MM.1S (cell line): ENCODE results near the gene SGCG.

Experiments used
- DNase-seq: peaks from one replicate; pipeline ENCODE4 v3.0.0-alpha.2; 2015
- H2AFZ ChIP-seq: fragments of 300-600 bp; sonication (generic); 2 replicates; pipeline ENCODE4 v1.6.0; 2016; ENCODE audit warnings: antibody characterized with exemption, low read length
- H3F3A ChIP-seq: fragments of 300-600 bp; sonication (generic); 2 replicates; pipeline ENCODE4 v1.6.1; 2016; ENCODE audit warnings: mild to moderate bottlenecking, antibody characterized with exemption, low read length, moderate library complexity, mixed read lengths; ENCODE audit not compliant: insufficient read depth
- H3K27ac ChIP-seq: fragments of 300-600 bp; sonication (generic); 2 replicates; pipeline ENCODE4 v1.5.1; 2016; ENCODE audit warnings: mild to moderate bottlenecking, low read length
- H3K27me3 ChIP-seq: fragments of 300-600 bp; sonication (generic); replicated peaks from 2 replicates; pipeline ENCODE4 v1.6.0; 2016; ENCODE audit warnings: low read length; ENCODE audit not compliant: insufficient read depth
- H3K36me3 ChIP-seq: fragments of 300-600 bp; sonication (generic); replicated peaks from 2 replicates; pipeline ENCODE4 v1.6.1; 2016; ENCODE audit warnings: mild to moderate bottlenecking, low read length, mixed read lengths; ENCODE audit not compliant: insufficient read depth
- H3K4me1 ChIP-seq: fragments of 300-600 bp; sonication (generic); 2 replicates; pipeline ENCODE4 v1.6.1; 2016; ENCODE audit warnings: low read length, mixed read lengths
- H3K4me2 ChIP-seq: fragments of 300-600 bp; sonication (generic); 2 replicates; pipeline ENCODE4 v1.6.0; 2016; ENCODE audit warnings: low read depth, low read length
- H3K4me3 ChIP-seq: fragments of 300-600 bp; sonication (generic); 2 replicates; pipeline ENCODE4 v1.5.1; 2016; ENCODE audit warnings: low read length, mixed read lengths
- H3K79me2 ChIP-seq: fragments of 300-600 bp; sonication (generic); 2 replicates; pipeline ENCODE4 v1.6.1; 2016; ENCODE audit warnings: mixed run types, low read length, mixed read lengths
- H3K9ac ChIP-seq: fragments of 300-600 bp; sonication (generic); 2 replicates; pipeline ENCODE4 v1.6.1; 2016; ENCODE audit warnings: low read length, mixed read lengths
- H3K9me2 ChIP-seq: fragments of 300-600 bp; sonication (generic); replicated peaks from 2 replicates; pipeline ENCODE4 v1.6.1; 2016; ENCODE audit warnings: mild to moderate bottlenecking, low read length, mixed read lengths; ENCODE audit not compliant: insufficient read depth
- H3K9me3 ChIP-seq: fragments of 300-600 bp; sonication (generic); replicated peaks from 2 replicates; pipeline ENCODE4 v1.6.1; 2016; ENCODE audit warnings: mild to moderate bottlenecking, low read length, mixed read lengths; ENCODE audit not compliant: insufficient read depth
- H4K20me1 ChIP-seq: fragments of 300-600 bp; sonication (generic); 2 replicates; pipeline ENCODE4 v1.6.1; 2016; ENCODE audit warnings: mild to moderate bottlenecking, low read length, moderate library complexity, mixed read lengths; ENCODE audit not compliant: insufficient read depth
- EZH2 ChIP-seq: fragments of 300-600 bp; sonication (generic); optimal IDR thresholded peaks from 2 replicates; pipeline ENCODE3; 2017; ENCODE audit warnings: low read depth, mild to moderate bottlenecking, antibody characterized with exemption, low read length, mixed read lengths
- EZH2phosphoT487 ChIP-seq: fragments of 300-600 bp; sonication (generic); IDR thresholded peaks from 2 replicates; pipeline ENCODE4 v1.6.1; 2018; ENCODE audit warnings: antibody characterized with exemption, low read length
- TF ChIP-seq, protein P1 (sequence below): fragments of 300-600 bp; sonication (generic); IDR thresholded peaks from 2 replicates; pipeline ENCODE4 v1.5.1; 2016; ENCODE audit warnings: antibody characterized with exemption, low read length, mixed read lengths

Gene SGCG

DNA sequence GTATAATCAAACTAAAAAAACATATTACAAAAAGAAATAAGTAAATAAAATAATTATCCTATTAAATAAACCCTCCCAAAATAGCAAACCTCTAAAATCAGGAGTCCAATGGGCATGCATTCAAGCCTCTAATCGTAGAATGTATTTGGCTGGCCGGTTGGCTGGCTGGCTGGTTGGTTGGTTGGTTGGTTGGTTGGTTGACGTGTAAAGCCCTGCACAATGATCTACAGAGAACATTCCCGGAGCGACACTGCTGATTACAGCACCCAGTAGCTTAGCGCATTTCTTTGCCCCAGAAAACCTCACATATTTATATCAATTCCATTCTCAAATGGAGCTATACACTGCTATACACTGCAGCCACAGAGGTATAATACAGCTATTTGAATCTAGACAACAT is 187.1 kb downstream of the SGCG start:
- Histone ChIP-seq H3K9me3 (no peaks in the 10 kb centered on the region), H3F3A (no peaks in the 10 kb centered on the region), H3K4me2 (no peak overlapping the region), H3K4me1 (no peaks in the 10 kb centered on the region), H3K36me3 (no peaks in the 10 kb centered on the region), H3K27ac (no peak overlapping the region), H3K9me2 (no peaks in the 10 kb centered on the region), H4K20me1 (no peaks in the 10 kb centered on the region), H3K9ac (no peak overlapping the region), H3K4me3 (no peak overlapping the region), H2AFZ (no peak overlapping the region), H3K27me3 (no peaks in the 10 kb centered on the region), H3K79me2 (no peaks in the 10 kb centered on the region)
- DNase-seq: no peak
- TF ChIP-seq EZH2phosphoT487 (no peak), EZH2 (no peak)
- TF ChIP-seq, protein P1, sequence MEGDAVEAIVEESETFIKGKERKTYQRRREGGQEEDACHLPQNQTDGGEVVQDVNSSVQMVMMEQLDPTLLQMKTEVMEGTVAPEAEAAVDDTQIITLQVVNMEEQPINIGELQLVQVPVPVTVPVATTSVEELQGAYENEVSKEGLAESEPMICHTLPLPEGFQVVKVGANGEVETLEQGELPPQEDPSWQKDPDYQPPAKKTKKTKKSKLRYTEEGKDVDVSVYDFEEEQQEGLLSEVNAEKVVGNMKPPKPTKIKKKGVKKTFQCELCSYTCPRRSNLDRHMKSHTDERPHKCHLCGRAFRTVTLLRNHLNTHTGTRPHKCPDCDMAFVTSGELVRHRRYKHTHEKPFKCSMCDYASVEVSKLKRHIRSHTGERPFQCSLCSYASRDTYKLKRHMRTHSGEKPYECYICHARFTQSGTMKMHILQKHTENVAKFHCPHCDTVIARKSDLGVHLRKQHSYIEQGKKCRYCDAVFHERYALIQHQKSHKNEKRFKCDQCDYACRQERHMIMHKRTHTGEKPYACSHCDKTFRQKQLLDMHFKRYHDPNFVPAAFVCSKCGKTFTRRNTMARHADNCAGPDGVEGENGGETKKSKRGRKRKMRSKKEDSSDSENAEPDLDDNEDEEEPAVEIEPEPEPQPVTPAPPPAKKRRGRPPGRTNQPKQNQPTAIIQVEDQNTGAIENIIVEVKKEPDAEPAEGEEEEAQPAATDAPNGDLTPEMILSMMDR: no peak

DNA sequence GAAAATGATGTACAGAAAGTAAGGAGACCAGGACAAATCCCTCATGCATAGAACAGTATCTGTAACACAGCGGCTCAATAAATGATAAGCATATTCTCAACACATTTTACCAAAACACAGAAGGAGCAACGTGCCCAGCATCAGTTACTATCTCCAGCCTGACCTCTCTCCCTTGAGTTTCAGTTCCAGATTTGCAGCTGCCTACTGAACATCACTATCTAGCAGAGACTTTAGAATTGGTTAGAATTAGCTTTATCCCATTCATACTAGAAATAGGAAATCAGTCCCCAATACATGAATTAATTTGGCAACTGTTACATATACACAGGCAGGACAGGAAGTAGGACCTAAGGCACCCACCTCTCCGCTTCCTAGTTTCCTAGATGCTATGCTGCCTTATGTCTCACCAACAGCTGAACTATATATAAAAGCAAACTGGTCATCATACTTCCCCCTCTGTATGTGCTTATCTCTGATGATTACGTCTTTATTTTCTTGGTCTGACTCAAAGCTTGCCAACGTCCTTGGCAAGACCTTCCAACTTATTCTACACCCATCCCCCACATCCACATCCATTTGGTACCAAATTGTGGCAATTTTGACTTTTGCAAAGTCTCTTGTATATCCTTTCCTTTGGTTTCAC is 191.6 kb downstream of the SGCG start:
- Histone ChIP-seq H3F3A (no peaks in the 10 kb centered on the region), H3K4me3 (no peak overlapping the region), H3K9me2 (no peaks in the 10 kb centered on the region), H3K4me1 (no peaks in the 10 kb centered on the region), H3K79me2 (no peaks in the 10 kb centered on the region), H3K27ac (no peak overlapping the region), H4K20me1 (no peaks in the 10 kb centered on the region), H3K27me3 (no peaks in the 10 kb centered on the region), H2AFZ (no peak overlapping the region), H3K36me3 (no peaks in the 10 kb centered on the region), H3K4me2 (no peak overlapping the region), H3K9me3 (no peaks in the 10 kb centered on the region), H3K9ac (no peak overlapping the region)
- TF ChIP-seq, protein P1: no peak
- no peak for TF ChIP-seq EZH2
- TF ChIP-seq EZH2phosphoT487: no peak
- DNase-seq: no peak
